Fibroblast of skin of back (primary cell): ENCODE results near the gene GRIN1.
"Not testable (repeated sequence)": the region's sequence is repeated elsewhere in the genome, so short reads cannot be mapped to it uniquely, and the experiment has no call there.

Experiments used
- DNase-seq: peaks from one replicate; pipeline ENCODE4 v3.0.0-alpha.2; 2013

GRIN1 gene

DNA sequence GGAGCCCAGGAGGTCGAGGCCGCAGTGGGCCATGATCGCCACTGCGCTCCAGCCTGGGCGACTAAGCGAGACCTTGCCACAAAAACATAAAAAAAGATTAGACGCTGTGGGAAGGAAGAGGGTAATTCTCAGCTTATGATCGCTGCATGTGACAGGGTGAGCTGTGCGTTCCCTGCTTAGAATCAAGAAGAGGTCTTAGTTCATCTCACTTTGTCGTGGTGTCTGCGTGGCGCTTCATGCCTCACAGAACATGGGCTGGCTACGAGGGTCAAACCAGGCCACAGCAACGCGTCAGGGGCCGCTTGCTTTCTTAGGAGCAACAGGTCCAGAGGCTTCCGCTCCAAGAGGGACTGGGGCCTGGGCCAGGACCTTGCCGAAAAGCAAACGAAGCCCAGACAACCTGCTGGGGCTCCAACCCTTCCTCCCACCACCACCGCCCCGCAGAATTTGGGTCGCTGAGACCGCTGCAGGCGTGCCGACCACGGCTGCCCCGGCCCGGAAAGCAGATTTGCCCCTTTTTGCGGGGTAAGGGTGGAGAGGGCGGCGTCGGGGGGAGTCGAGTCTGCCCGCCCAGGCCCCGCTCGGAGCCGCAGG is 10.0 kb upstream of the GRIN1 start:
- DNase-seq: peak; percentile 22

- DNase-seq: peak; percentile 90
These were observed 9.3 kb upstream of the GRIN1 start for GRCh38 chr9:137129456-137130175.

DNA sequence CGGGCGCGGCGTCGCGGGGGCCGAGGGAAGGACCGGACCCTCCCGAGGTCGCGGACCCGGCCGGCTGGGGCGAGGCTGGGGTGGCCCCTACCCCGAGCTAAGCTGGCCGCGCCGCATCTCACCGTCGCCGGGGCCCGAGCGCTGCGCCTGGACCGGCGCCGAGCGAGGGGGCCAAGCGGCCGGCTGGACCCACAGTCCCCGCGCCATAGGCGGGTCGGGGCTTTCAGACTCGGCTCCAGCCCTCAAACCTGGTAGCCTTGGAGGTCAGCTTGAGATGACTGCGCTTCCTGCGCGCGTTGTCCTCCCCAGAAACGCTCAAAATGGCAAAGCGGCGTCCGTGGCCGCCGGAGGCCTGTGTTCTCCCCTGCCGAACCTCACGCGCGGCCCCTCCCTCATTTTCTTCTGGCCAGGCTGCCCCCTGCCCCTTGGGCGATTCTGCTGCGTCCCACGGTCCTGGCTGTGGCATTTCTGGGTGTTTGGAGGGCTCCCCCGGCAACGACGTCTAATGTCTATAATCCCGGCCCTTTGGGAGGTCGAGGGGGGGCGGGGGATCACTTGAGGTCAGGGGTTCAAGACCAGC is 8.7 kb upstream of the GRIN1 start:
- peak; percentile 9 for DNase-seq

DNA sequence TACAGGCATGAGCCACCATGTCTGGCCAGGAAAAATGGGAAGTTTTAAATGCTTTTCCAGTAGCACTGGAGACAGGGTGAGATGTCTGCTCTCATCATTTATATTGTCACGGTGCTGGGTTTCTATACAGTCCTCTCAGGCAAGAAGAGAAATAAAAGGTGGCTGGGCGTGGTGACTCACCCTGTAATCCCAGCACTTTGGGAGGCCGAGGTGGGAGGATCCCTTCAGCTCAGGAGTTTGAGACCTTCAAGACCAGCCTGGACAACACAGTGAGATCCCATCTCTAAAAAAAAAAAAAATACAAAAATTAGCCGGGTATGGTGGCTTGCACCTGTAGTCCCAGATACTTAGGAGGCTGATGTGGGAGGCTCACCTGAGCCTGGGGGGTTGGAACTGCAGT is 4.8 kb upstream of the GRIN1 start:
- no peak for DNase-seq

- not testable (repeated sequence) for DNase-seq
These were observed 3.8 kb upstream of the GRIN1 start for GRCh38 chr9:137135154-137135553.

- DNase-seq: no peak
These were observed 2.6 kb upstream of the GRIN1 start for GRCh38 chr9:137136261-137136880.

DNA sequence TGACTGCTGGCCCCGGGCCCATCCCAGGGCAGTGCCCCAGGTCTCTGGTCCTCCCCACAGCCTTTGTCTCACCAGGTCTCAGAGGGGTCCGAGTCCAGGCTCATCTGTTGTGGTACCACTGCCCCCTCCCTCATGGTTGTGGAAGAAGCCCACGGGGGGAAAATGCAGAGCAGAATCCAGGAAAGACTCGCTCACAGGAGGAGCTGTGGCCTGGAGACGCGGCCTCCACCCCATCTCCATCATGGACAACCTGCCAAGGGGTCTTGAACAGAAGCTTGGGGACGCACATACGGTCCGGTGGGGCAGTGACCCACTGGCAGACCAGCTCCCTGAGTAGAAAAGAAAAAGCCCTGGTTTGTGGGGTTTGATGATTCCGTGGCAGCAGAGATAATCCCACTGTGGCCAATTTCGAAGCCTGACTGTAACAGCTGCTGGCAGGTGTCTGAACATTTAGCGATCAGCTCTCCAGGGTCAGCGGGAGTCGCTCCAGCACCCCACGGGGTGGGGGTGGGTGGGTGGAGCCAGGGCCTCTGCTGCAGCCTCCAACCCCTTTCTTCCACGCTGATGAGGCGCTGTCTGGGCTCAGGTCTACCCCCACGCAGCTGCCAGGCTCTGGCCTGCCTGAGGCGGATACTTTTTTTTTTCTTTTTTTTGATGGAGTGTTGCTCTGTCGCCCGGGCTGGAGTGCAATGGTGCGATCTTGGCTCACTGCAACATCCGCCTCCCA is 1.9 kb upstream of the GRIN1 start:
- no peak for DNase-seq

DNA sequence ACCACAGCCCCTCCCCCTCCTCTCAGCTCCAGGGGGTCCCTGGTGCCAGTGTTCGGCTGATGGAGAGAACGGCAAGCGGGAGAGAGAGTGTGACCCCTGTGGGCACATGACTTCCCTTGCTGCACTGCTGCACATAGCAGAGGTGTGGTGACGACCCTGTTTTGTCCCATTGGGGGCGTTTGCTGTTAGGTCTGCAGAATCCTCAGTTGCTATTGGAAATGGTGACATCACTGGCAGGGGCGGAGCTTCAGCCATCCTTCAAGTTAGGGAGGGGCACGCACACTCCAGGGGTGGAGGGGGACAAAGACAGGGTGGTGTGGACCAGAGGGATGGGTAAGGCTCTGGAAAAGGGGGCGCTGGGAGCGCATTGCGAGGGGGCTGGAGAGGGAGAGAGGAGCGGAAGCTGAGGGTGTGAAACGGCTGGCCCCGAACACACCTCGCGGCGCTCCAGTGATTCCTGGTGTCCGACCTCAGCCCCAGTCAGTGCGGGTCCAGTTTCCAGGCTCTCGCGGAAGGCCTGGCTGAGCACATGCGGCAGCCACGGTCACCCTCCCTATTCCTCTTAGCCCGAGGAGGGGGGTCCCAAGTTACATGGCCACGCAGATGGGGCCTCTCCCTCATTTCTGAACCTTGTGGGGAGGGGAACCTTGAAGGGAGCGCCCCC is 764 bp upstream of the GRIN1 start:
- no peak for DNase-seq

- DNase-seq: no peak
These were observed 655 bp downstream of the GRIN1 start for GRCh38 chr9:137139468-137140150.

DNA sequence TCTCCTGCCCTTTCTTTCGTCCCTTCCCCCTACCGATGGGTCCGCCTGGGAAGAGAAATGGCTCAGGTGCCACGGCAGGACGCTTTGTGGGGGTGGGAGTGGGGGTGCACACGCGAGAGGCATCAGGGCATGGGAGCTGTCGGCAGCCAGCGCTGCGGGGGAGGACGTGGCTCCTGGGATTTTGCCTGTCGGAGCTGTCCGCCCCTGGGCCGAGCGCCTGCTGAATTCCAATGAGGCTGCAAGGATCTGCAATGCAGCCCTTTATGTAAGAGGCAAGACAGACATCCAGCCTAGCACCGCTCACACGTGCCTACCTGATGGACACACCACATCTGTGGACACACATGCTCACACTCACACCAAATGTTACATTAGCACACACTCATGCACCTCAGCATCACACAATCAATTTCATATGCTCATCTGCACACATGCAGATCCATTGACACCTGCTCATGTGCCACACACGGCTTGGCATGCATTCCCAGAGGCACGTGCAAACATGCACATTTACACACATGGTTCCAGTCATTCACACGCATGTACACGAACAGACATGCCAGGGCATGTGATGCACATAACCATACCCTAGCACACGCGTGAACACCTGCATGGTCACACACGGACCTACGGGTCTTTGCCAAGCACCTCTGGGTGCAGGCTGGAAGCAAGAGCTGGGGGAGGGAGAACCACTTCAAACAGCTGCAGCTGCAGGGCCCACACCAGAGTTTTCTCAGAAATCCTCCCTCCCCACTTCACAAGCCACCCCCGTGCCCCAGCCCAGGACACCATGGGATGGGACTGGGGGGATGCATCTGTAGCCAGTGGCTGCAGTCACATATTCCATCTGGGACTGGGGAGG is 1.4 kb downstream of the GRIN1 start:
- DNase-seq: no peak

- no peak for DNase-seq
These were observed 2.3 kb downstream of the GRIN1 start for GRCh38 chr9:137141050-137141810.

DNA sequence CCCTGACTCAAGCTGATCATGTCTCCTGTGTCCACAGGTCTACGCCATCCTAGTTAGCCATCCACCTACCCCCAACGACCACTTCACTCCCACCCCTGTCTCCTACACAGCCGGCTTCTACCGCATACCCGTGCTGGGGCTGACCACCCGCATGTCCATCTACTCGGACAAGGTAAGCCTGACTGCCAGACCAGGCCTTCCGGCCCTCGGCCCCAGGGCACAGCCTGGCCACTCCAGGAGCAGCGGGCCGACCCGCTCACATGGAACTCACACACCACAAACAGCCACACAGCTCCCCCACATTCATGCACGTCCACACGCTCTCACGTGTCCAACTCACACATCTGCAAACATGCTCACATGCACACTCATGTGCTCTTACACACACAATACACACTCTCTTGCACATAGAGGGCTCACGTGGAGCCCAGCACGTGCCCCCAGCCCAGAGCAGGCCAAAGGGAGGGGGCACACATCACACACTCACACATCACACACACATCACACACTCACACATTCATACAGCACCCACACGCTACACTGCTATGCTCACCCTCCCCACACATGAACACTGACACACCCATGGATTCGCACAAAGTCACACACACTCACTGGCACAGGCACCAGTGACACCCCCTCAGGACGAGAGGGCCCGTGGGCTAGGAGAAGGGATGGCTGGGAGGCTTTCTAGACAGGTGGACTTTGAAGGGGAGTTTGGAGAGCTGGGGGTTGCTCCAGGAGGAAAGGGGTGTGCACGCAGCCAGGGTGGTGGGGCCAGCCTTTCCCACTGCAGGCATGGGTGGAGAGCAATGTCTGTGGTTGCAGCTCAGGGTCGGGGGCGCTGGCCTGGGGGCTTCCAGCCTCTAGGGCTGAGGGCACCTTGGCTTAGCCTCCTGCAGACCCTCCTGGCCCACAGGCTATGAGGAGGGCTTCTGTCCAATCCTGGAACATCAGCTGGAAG is 3.3 kb downstream of the GRIN1 start:
- no peak for DNase-seq

DNA sequence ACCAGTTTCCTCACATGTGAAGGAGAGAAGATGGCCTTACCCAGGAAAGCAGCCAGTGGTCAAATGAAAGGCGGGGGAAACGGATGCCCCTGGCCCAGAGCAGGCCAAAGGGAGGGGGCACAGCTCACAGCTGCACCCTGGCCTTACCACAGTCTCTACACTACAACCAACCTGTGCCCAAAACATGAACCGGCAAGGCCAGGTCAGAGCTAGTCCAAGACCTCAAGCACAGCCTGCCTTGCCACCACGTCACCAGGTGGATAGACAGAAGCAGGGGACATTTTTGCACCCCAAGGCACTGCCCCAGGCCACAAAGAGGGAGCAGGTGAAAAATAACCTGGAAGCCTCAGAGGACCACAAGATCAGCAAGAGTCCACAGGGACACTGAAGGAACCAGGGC is 4.5 kb downstream of the GRIN1 start:
- no peak for DNase-seq

- DNase-seq: no peak
These were observed 7.0 kb downstream of the GRIN1 start for GRCh38 chr9:137145731-137146526.

DNA sequence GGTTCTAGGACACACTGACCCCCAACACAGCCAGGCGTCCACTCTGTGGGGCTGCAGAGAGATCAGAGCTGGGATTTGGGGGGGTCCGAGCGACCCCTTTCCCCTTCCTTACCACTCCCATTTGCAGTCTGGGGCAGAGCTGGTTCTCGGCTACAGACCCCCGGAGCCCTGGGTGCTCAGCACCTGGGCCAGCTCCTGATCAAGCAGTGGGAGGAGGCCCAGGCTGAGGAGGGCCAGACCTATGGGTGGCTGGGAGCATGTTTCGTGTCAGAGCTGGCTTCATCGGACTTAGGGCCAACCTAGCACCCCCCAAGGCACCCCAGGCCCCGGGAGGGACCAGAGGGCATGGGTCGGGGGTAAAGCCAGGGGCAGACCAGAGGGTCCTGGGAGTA is 7.6 kb downstream of the GRIN1 start:
- DNase-seq: no peak

GRCh38 chr9:137147091-137147792 is 8.3 kb downstream of the GRIN1 start:
- no peak for DNase-seq

- DNase-seq: no peak
These were observed 8.8 kb downstream of the GRIN1 start for GRCh38 chr9:137147793-137148160.
